Tibial nerve (tissue), 4 donors: ENCODE results near the gene GTF2B.

Experiments used
- EP300 ChIP-seq, 2 donors: sonication (generic); formaldehyde crosslinking; IDR thresholded peaks; one replicate each; pipeline ENCODE4 v1.6.1; 2017; ENCODE audit warnings: antibody characterized with exemption in 2 of 2, mild to moderate bottlenecking in 1 of 2
- POLR2A ChIP-seq, 2 donors: fragments of 450-650 bp; IDR thresholded peaks; one replicate each; pipeline ENCODE4 v1.6.1; 2017; ENCODE audit warnings: antibody characterized with exemption in 2 of 2, mild to moderate bottlenecking in 2 of 2, moderate library complexity in 2 of 2
- TF ChIP-seq, protein P1 (sequence below), 5 experiments: fragments of 200-600 bp in 3 of 5; fragments of 450-650 bp in 2 of 5; sonication (generic) in 3 of 5; IDR thresholded peaks; one replicate each; pipeline ENCODE4 v1.5.1; 2016 to 2019; ENCODE audit warnings: antibody characterized with exemption in 5 of 5, mild to moderate bottlenecking in 3 of 5, moderate library complexity in 2 of 5

DNA sequence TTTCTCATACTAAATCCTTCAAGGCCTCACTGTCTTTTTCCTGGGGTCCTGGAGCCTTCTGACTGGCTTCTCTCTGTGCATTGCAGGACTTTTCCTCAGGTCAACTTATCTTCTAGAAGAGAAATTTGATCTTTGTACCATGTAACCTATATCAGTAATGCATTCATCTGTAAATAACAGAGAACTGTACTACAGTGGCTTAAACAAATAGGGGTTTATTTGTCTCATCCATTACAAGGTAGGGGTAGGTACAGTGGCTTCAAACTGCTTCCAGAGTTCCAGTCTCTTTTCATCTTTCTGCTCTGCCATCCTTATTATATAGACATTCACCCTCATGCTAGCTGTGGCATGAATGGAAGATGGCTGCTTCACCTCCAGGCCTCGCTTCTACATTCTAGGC, 29.5 kb upstream of the GTF2B start:
- TF ChIP-seq, protein P1, sequence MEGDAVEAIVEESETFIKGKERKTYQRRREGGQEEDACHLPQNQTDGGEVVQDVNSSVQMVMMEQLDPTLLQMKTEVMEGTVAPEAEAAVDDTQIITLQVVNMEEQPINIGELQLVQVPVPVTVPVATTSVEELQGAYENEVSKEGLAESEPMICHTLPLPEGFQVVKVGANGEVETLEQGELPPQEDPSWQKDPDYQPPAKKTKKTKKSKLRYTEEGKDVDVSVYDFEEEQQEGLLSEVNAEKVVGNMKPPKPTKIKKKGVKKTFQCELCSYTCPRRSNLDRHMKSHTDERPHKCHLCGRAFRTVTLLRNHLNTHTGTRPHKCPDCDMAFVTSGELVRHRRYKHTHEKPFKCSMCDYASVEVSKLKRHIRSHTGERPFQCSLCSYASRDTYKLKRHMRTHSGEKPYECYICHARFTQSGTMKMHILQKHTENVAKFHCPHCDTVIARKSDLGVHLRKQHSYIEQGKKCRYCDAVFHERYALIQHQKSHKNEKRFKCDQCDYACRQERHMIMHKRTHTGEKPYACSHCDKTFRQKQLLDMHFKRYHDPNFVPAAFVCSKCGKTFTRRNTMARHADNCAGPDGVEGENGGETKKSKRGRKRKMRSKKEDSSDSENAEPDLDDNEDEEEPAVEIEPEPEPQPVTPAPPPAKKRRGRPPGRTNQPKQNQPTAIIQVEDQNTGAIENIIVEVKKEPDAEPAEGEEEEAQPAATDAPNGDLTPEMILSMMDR (IDR thresholded peaks at IDR 0.05): no peak
- no peak for TF ChIP-seq POLR2A (IDR thresholded peaks at IDR 0.05)
- no peak for TF ChIP-seq EP300 (IDR thresholded peaks at IDR 0.05)
